ENCODE results near the gene NCKAP5.

The NCKAP5 gene

DNA sequence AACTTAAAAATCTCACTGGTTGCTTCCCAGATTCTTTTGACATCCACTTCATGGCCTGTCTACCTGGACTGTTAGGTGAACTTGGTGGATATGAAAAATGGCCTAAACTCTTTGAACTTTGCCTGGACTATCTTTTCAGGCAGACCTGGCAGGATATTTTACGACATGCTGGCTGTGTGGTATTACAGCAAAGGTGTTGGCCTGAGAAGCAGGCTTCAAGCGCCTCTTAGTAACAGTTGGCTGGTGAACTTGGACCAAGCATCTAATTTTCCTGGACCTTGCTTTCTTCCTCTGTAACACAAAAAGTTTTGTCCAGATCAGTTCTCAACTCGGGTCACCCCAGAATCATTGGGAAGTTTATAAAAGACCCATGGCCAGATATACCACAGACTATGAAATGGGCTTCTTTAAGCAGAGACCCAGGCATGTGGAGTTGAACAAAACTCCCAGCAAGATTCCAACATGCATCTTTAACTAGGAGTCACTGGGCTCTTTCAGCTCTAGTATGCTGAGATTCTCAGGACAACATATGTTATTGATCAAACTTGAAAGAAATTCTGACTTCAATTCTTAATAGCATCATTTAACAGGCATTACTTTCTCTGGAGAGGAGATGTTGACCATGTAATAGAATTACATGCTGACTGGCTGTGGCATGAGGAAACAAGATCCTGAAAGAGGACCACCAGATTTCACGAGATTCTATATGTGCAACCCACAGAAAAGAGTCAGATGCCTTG, 902.7 kb downstream of the NCKAP5 start:
- H3K27ac ChIP-seq (ENCODE audit: low read length), result no peak overlapping the region
- H3K9ac ChIP-seq (ENCODE audit: low read depth, low read length), result no peak overlapping the region
- H3K27me3 ChIP-seq (ENCODE audit: insufficient read depth, low read length, poor library complexity), result no peaks in the 10 kb centered on the region
- no peak for ATAC-seq (ENCODE audit: insufficient read depth, low read depth)
- no peak for DNase-seq
- no peak overlapping the region for H2AFZ ChIP-seq (ENCODE audit: low read depth, low read length)
- TF ChIP-seq EZH2 (IDR thresholded peaks at IDR 0.05; ENCODE audit: borderline replicate concordance, low read depth, low read length, severe bottlenecking), result no peak
- TF ChIP-seq, protein P1, sequence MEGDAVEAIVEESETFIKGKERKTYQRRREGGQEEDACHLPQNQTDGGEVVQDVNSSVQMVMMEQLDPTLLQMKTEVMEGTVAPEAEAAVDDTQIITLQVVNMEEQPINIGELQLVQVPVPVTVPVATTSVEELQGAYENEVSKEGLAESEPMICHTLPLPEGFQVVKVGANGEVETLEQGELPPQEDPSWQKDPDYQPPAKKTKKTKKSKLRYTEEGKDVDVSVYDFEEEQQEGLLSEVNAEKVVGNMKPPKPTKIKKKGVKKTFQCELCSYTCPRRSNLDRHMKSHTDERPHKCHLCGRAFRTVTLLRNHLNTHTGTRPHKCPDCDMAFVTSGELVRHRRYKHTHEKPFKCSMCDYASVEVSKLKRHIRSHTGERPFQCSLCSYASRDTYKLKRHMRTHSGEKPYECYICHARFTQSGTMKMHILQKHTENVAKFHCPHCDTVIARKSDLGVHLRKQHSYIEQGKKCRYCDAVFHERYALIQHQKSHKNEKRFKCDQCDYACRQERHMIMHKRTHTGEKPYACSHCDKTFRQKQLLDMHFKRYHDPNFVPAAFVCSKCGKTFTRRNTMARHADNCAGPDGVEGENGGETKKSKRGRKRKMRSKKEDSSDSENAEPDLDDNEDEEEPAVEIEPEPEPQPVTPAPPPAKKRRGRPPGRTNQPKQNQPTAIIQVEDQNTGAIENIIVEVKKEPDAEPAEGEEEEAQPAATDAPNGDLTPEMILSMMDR (IDR thresholded peaks at IDR 0.05; ENCODE audit: borderline replicate concordance, extremely low read depth, low read length, poor library complexity, severe bottlenecking), result no peak
- H4K20me1 ChIP-seq (ENCODE audit: insufficient read depth, low read length), result no peaks in the 10 kb centered on the region
- no peaks in the 10 kb centered on the region for H3K79me2 ChIP-seq (ENCODE audit: insufficient read depth, low read length)
- H3K4me1 ChIP-seq (ENCODE audit: insufficient read depth, low read length), result no peaks in the 10 kb centered on the region
- no peaks in the 10 kb centered on the region for H3K36me3 ChIP-seq (ENCODE audit: insufficient read depth, low read length)
- peaks cover 3% of the 10 kb centered on the region for H3K9me3 ChIP-seq (ENCODE audit: insufficient read depth, low read length, severe bottlenecking)
- no peak overlapping the region for H3K4me3 ChIP-seq (ENCODE audit: low read depth in 1 of 2, low read length in 2 of 2)
- H3K4me2 ChIP-seq (ENCODE audit: insufficient read depth, low read length), result no peak overlapping the region

DNA sequence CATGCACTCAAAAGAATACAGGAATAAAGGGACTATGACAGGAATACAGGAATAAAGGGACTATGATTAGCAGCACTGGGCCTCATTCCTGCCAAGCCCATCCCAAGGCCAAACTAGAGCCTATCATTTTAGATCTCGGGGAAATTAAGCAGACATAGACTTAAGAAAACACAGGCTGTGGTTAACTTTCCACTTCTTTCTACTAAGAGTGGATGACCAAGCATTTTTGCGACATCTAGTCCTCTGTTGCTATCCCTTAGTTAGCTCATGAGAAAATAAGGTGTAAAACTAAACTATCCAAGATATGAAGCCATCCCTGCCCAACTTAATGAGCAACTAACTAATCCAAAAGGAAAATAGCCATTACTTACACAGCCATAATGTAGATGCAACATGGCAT, 904.2 kb downstream of the NCKAP5 start:
- Histone ChIP-seq H3K4me3 (ENCODE audit: low read depth in 1 of 2, low read length in 2 of 2) (no peak overlapping the region), H3K27ac (ENCODE audit: low read length) (no peak overlapping the region), H3K79me2 (ENCODE audit: insufficient read depth, low read length) (no peaks in the 10 kb centered on the region), H3K9ac (ENCODE audit: low read depth, low read length) (no peak overlapping the region), H2AFZ (ENCODE audit: low read depth, low read length) (no peak overlapping the region), H3K4me1 (ENCODE audit: insufficient read depth, low read length) (no peaks in the 10 kb centered on the region), H3K4me2 (ENCODE audit: insufficient read depth, low read length) (no peak overlapping the region), H3K9me3 (ENCODE audit: insufficient read depth, low read length, severe bottlenecking) (no peaks in the 10 kb centered on the region), H4K20me1 (ENCODE audit: insufficient read depth, low read length) (no peaks in the 10 kb centered on the region), H3K27me3 (ENCODE audit: insufficient read depth, low read length, poor library complexity) (no peaks in the 10 kb centered on the region), H3K36me3 (ENCODE audit: insufficient read depth, low read length) (no peaks in the 10 kb centered on the region)
- no peak for ATAC-seq (ENCODE audit: insufficient read depth, low read depth)
- TF ChIP-seq EZH2 (IDR thresholded peaks at IDR 0.05; ENCODE audit: borderline replicate concordance, low read depth, low read length, severe bottlenecking), result no peak
- TF ChIP-seq, protein P1 (IDR thresholded peaks at IDR 0.05; ENCODE audit: borderline replicate concordance, extremely low read depth, low read length, poor library complexity, severe bottlenecking), result no peak
- DNase-seq, result no peak

DNA sequence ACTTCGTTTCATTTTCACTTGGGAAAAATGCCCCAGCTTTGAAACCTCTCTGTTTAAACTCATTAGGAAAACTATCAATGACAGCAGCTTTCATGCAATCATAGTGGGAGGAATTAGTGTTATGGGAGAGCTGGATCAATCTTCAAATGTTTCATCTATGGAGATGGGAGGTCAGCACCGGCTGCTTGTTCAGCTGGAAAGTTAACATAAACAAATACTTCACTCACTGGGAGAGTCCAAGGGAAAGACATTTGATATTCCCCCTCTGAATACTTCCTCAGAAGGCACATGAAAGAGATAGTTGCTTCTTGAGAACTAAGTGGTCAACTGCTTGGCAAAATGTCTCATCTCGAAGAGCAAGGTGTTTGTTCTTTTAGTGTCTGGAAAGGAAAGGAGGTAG, 905.5 kb downstream of the NCKAP5 start:
- DNase-seq (no peak), ATAC-seq (ENCODE audit: insufficient read depth, low read depth) (no peak)
- H3K79me2 ChIP-seq (ENCODE audit: insufficient read depth, low read length), result no peaks in the 10 kb centered on the region
- H3K4me2 ChIP-seq (ENCODE audit: insufficient read depth, low read length), result no peak overlapping the region
- TF ChIP-seq, protein P1 (IDR thresholded peaks at IDR 0.05; ENCODE audit: borderline replicate concordance, extremely low read depth, low read length, poor library complexity, severe bottlenecking), result no peak
- no peak for TF ChIP-seq EZH2 (IDR thresholded peaks at IDR 0.05; ENCODE audit: borderline replicate concordance, low read depth, low read length, severe bottlenecking)
- no peak overlapping the region for H3K9ac ChIP-seq (ENCODE audit: low read depth, low read length)
- H3K27ac ChIP-seq (ENCODE audit: low read length), result no peak overlapping the region
- no peaks in the 10 kb centered on the region for H4K20me1 ChIP-seq (ENCODE audit: insufficient read depth, low read length)
- no peaks in the 10 kb centered on the region for H3K9me3 ChIP-seq (ENCODE audit: insufficient read depth, low read length, severe bottlenecking)
- no peak overlapping the region for H2AFZ ChIP-seq (ENCODE audit: low read depth, low read length)
- H3K27me3 ChIP-seq (ENCODE audit: insufficient read depth, low read length, poor library complexity), result no peaks in the 10 kb centered on the region
- no peaks in the 10 kb centered on the region for H3K36me3 ChIP-seq (ENCODE audit: insufficient read depth, low read length)
- H3K4me1 ChIP-seq (ENCODE audit: insufficient read depth, low read length), result no peaks in the 10 kb centered on the region
- no peak overlapping the region for H3K4me3 ChIP-seq (ENCODE audit: low read depth in 1 of 2, low read length in 2 of 2)

Measured in DND-41 (cell line).